Kidney (tissue), 14 donors: ENCODE data around the gene SNX32. TPM values are rescaled to one million over a fixed set of nuclear protein-coding genes. Genes with fewer than 3 reads are reported as not detected.
"Not testable (repeated sequence)": the region's sequence is repeated elsewhere in the genome, so short reads cannot be mapped to it uniquely, and the experiment has no call there.

ENCODE experiments used
- DNase-seq, 5 donors: peaks; one replicate each; pipeline ENCODE4 v3.0.0-alpha.2; 2013 to 2020
- FAIRE-seq: peaks from 2 replicates; lab custom pipeline; 2012; peaks lifted over from hg19 to GRCh38; lab: Jason Lieb, UNC
- H3K27ac ChIP-seq, 2 donors: one replicate each; pipeline ENCODE4 v1.7.0; 2013; ENCODE audit warnings: low read depth in 2 of 2, low read length in 2 of 2, inconsistent platforms in 1 of 2
- H3K27me3 ChIP-seq: one replicate; pipeline ENCODE4 v1.7.1; 2013; ENCODE audit warnings: low read length, inconsistent platforms; ENCODE audit not compliant: control insufficient read depth, insufficient read depth
- H3K36me3 ChIP-seq, 3 donors: one replicate each; pipeline versions ENCODE4 v1.7.0 to v1.7.1; 2013; ENCODE audit warnings: low read length in 3 of 3, control low read depth in 1 of 3, inconsistent platforms in 1 of 3; ENCODE audit not compliant: insufficient read depth in 3 of 3, control insufficient read depth in 2 of 3
- H3K4me1 ChIP-seq, 3 donors: one replicate each; pipeline versions ENCODE4 v1.7.0 to v1.7.1; 2013; ENCODE audit warnings: low read length in 3 of 3, inconsistent platforms in 1 of 3, low read depth in 1 of 3; ENCODE audit not compliant: control insufficient read depth in 2 of 3, insufficient read depth in 2 of 3
- H3K4me3 ChIP-seq, 3 donors: one replicate each; pipeline versions ENCODE4 v1.7.0 to v1.8.1; 2013; ENCODE audit warnings: low read length in 3 of 3, control low read depth in 1 of 3, inconsistent platforms in 1 of 3
- H3K9ac ChIP-seq, 3 donors: one replicate each; pipeline versions ENCODE4 v1.7.0 to v1.7.1; 2013; ENCODE audit warnings: low read length in 3 of 3, control low read depth in 1 of 3, inconsistent platforms in 1 of 3
- H3K9me3 ChIP-seq, 3 donors: one replicate each; pipeline versions ENCODE4 v1.7.0 to v1.7.1; 2013; ENCODE audit warnings: low read length in 3 of 3, control low read depth in 1 of 3, inconsistent platforms in 1 of 3; ENCODE audit not compliant: control insufficient read depth in 2 of 3, insufficient read depth in 1 of 3
- CTCF ChIP-seq: IDR thresholded peaks from 3 replicates; pipeline ENCODE4 v1.5.1; 2012; ENCODE audit warnings: mild to moderate bottlenecking, moderate library complexity, borderline replicate concordance; ENCODE audit not compliant: insufficient read depth; ENCODE audit errors: extremely low read depth
- intact Hi-C: fragments of 100-400 bp; cut with DNase I; formaldehyde crosslinking; loops from one replicate; pipeline ENCODE4 v1.11.1; 2022
- polyA plus RNA-seq: library from polyadenylated mRNA; stranded (reverse); fragments of 350-450 nt; fragmentation: Illumina TruSeq; extraction: RNeasy Lipid Tissue Mini Kit (QIAGEN cat#74804); gene quantifications from one replicate; pipeline ENCODE4 v1.2.3, GENCODE V29; 2014; ENCODE audit warnings: low read depth, low replicate concordance; ENCODE audit not compliant: insufficient read depth
- total RNA-seq: library from RNA; stranded (reverse); fragmentation: NEBNext Ultra II Directional; extraction: Animal tissue kit (Norgen Biotek cat#: 25700); gene quantifications from one replicate; pipeline ENCODE4 v1.2.1, GENCODE V29; 2021
- donor health status: control.
- donor health status: control.
- donor health status: control.
- donor health status: control.
- donor health status: control.
- donor health status: DM: yes; HTN: yes; CAD: no.
- donor health status: Normal renal cell carcinoma (clear cell type).

SNX32 gene
- total and polyA plus RNA-seq, 2 donors from 2014 or later, result 0.43 to 1.0 TPM

GRCh38 chr11:65829459-65829858 lies 4.3 kb upstream of the SNX32 start:
- FAIRE-seq (no peak), DNase-seq (no peak)
- no peak for TF ChIP-seq CTCF
- no peaks in the 10 kb centered on the region for H3K36me3 ChIP-seq
- H3K9me3 ChIP-seq, result no peaks in the 10 kb centered on the region
- intact Hi-C loops, result no loop called here
- peaks cover 4 to 11% (median 6%) of the 10 kb centered on the region in 3 donors for H3K4me1 ChIP-seq
- H3K4me3 ChIP-seq, result no peak overlapping the region
- no peaks in the 10 kb centered on the region for H3K27me3 ChIP-seq
- no peak overlapping the region for H3K9ac ChIP-seq
- no peak overlapping the region for H3K27ac ChIP-seq

- H3K4me1 ChIP-seq, result peaks cover 5 to 13% (median 6%) of the 10 kb centered on the region in 3 donors
- not testable (repeated sequence) for H3K9ac ChIP-seq, H3K27me3 ChIP-seq, H3K9me3 ChIP-seq, DNase-seq, H3K36me3 ChIP-seq, H3K4me3 ChIP-seq, H3K27ac ChIP-seq, FAIRE-seq
- intact Hi-C loops, result loop anchor here (10.0 kb wide), 1 partner anchor 127 kb away; no protein-coding TSS in a partner anchor
Observed at GRCh38 chr11:65832231-65832630, 1.5 kb upstream of the SNX32 start.

- Histone ChIP-seq H3K4me1 (peaks cover 5 to 13% (median 6%) of the 10 kb centered on the region in 3 donors), H3K9ac (peak overlapping the region in 2 of 3 donors; percentile 38 to 68), H3K9me3 (no peaks in the 10 kb centered on the region), H3K27ac (no peak overlapping the region), H3K4me3 (peak overlapping the region; percentile 22 to 85 (median 76)), H3K27me3 (no peaks in the 10 kb centered on the region), H3K36me3 (no peaks in the 10 kb centered on the region)
- no peak for TF ChIP-seq CTCF
- FAIRE-seq (no peak), DNase-seq (no peak)
- intact Hi-C loops, result loop anchor here (10.0 kb wide), 1 partner anchor 129 kb away; no protein-coding TSS in a partner anchor
Observed at GRCh38 chr11:65834202-65834601, 439 bp downstream of the SNX32 start.

GRCh38 chr11:65842144-65842543 lies 8.4 kb downstream of the SNX32 start:
- Histone ChIP-seq H3K27me3 (no peaks in the 10 kb centered on the region), H3K4me1 (no peaks in the 10 kb centered on the region), H3K9ac (no peak overlapping the region), H3K27ac (no peak overlapping the region), H3K4me3 (no peak overlapping the region), H3K9me3 (no peaks in the 10 kb centered on the region), H3K36me3 (no peaks in the 10 kb centered on the region)
- no peak for DNase-seq
- intact Hi-C loops, result no loop called here
- TF ChIP-seq CTCF, result no peak
- no peak for FAIRE-seq
